ENCODE results near the gene TSPAN14. TPM values are rescaled to one million over a fixed set of nuclear protein-coding genes. Genes with fewer than 3 reads are reported as not detected.
A peak's percentile ranks its signal among the peaks of the same experiment; 100 is the strongest.

TSPAN14 gene
- total RNA-seq, 6 donors from 2014 or later = 52.1 to 157 (median 111) TPM

GRCh38 chr10:80458263-80458625 lies 4.1 kb downstream of the TSPAN14 start:
- Histone ChIP-seq H3K27ac (peak overlapping the region; percentile 98 to 100 (median 99)), H3K9me3 (no peaks in the 10 kb centered on the region), H3K27me3 (no peaks in the 10 kb centered on the region), H3K4me1 (peaks cover 77 to 83% (median 82%) of the 10 kb centered on the region in 4 donors), H3K36me3 (peaks cover 0 to 5% (median 0%) of the 10 kb centered on the region in 4 donors), H3K4me3 (peak overlapping the region in 2 of 4 donors; percentile 34 to 87)
- no peak for DNase-seq
- no peak for TF ChIP-seq EP300 (IDR thresholded peaks at IDR 0.05)
- TF ChIP-seq POLR2A (IDR thresholded peaks at IDR 0.05) = no peak
- no peak for TF ChIP-seq POLR2AphosphoS5 (IDR thresholded peaks at IDR 0.05)
- no peak for TF ChIP-seq CTCF (IDR thresholded peaks at IDR 0.05)
- no peak for ATAC-seq (ENCODE audit: low FRiP score in 2 of 2)
- WGBS, 2 donors = 39 to 56% methylated on average over 4 of the region's 4 CpGs

- Histone ChIP-seq H3K4me3 (peak overlapping the region in 3 of 4 donors; percentile 12 to 87 (median 34)), H3K4me1 (peaks cover 78 to 83% (median 82%) of the 10 kb centered on the region in 4 donors), H3K36me3 (peaks cover 0 to 5% (median 0%) of the 10 kb centered on the region in 4 donors), H3K9me3 (no peaks in the 10 kb centered on the region), H3K27me3 (no peaks in the 10 kb centered on the region), H3K27ac (peak overlapping the region; percentile 98 to 100 (median 99))
- TF ChIP-seq POLR2AphosphoS5 (IDR thresholded peaks at IDR 0.05) (no peak), EP300 (IDR thresholded peaks at IDR 0.05) (no peak), CTCF (IDR thresholded peaks at IDR 0.05) (no peak), POLR2A (IDR thresholded peaks at IDR 0.05) (no peak)
- WGBS, 2 donors = 56 to 60% methylated on average over 6 of the region's 6 CpGs
- DNase-seq = no peak
- ATAC-seq (ENCODE audit: low FRiP score in 2 of 2) = no peak
Observed at GRCh38 chr10:80458638-80459037, 4.5 kb downstream of the TSPAN14 start.

- WGBS, 2 donors = 6 to 15% methylated on average over 6 to 7 of the region's 9 CpGs
- TF ChIP-seq POLR2AphosphoS5 (IDR thresholded peaks at IDR 0.05) (peak in 1 of 2 donors; percentile 80), EP300 (IDR thresholded peaks at IDR 0.05) (no peak), POLR2A (IDR thresholded peaks at IDR 0.05) (peak in 3 of 4 donors; percentile 32 to 81 (median 58))
- Histone ChIP-seq H3K27ac (peak overlapping the region; percentile 98 to 100 (median 99)), H3K9me3 (no peaks in the 10 kb centered on the region), H3K4me3 (peak overlapping the region in 3 of 4 donors; percentile 12 to 87 (median 34)), H3K36me3 (peaks cover 0 to 5% (median 0%) of the 10 kb centered on the region in 4 donors), H3K4me1 (peaks cover 84 to 89% (median 87%) of the 10 kb centered on the region in 4 donors), H3K27me3 (no peaks in the 10 kb centered on the region)
- DNase-seq (peak in 1 of 2 donors; percentile 94), ATAC-seq (ENCODE audit: low FRiP score in 2 of 2) (peak; percentile 77 to 84)
Observed at GRCh38 chr10:80459047-80459865, 5.1 kb downstream of the TSPAN14 start.

GRCh38 chr10:80460399-80461207 lies 6.5 kb downstream of the TSPAN14 start:
- H3K27me3 ChIP-seq = no peaks in the 10 kb centered on the region
- no peaks in the 10 kb centered on the region for H3K9me3 ChIP-seq
- ATAC-seq (ENCODE audit: low FRiP score in 2 of 2) = peak; percentile 37 to 86
- peaks cover 95 to 100% (median 98%) of the 10 kb centered on the region in 4 donors for H3K4me1 ChIP-seq
- peak overlapping the region; percentile 98 to 100 (median 99) for H3K27ac ChIP-seq
- peaks cover 0 to 5% (median 0%) of the 10 kb centered on the region in 4 donors for H3K36me3 ChIP-seq
- H3K4me3 ChIP-seq = peak overlapping the region in 2 of 4 donors; percentile 34 to 87
- WGBS, 2 donors = 37 to 41% methylated on average over 5 to 6 of the region's 6 CpGs
- peak in 1 of 2 donors; percentile 92 for DNase-seq
- TF ChIP-seq POLR2AphosphoS5 (IDR thresholded peaks at IDR 0.05) (peak in 1 of 2 donors; percentile 59), EP300 (IDR thresholded peaks at IDR 0.05) (no peak), CTCF (IDR thresholded peaks at IDR 0.05) (no peak), POLR2A (IDR thresholded peaks at IDR 0.05) (peak in 2 of 4 donors; percentile 16 to 63)
